ENCODE results near the gene PRKAR2A.

DNA sequence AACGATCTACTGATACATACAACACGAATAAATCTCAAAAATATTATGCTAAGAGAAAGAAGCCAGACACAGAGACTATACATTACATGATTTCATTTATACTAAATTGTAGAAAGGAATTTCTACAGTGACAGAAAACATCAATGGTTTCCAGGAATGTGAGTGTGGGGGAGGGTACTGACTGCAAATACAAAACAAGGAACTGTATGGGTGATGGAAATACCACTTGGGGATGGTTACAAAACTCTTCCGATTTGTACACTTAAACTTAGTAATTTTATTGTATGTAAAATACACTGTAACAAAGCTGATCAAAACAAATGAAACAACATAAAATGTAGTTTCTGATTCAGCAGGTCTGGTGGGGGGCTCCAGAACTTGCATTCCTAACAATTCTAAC, 84.9 kb downstream of the PRKAR2A start:
- TF ChIP-seq, protein P1, sequence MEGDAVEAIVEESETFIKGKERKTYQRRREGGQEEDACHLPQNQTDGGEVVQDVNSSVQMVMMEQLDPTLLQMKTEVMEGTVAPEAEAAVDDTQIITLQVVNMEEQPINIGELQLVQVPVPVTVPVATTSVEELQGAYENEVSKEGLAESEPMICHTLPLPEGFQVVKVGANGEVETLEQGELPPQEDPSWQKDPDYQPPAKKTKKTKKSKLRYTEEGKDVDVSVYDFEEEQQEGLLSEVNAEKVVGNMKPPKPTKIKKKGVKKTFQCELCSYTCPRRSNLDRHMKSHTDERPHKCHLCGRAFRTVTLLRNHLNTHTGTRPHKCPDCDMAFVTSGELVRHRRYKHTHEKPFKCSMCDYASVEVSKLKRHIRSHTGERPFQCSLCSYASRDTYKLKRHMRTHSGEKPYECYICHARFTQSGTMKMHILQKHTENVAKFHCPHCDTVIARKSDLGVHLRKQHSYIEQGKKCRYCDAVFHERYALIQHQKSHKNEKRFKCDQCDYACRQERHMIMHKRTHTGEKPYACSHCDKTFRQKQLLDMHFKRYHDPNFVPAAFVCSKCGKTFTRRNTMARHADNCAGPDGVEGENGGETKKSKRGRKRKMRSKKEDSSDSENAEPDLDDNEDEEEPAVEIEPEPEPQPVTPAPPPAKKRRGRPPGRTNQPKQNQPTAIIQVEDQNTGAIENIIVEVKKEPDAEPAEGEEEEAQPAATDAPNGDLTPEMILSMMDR (IDR thresholded peaks at IDR 0.05; ENCODE audit: poor library complexity, severe bottlenecking), result no peak
- TF ChIP-seq EZH2 (IDR thresholded peaks at IDR 0.05; ENCODE audit: borderline replicate concordance, insufficient read depth, low read length, poor library complexity, severe bottlenecking), result no peak
- TF ChIP-seq POLR2AphosphoS5 (IDR thresholded peaks at IDR 0.05), result no peak
- TF ChIP-seq, protein P2, sequence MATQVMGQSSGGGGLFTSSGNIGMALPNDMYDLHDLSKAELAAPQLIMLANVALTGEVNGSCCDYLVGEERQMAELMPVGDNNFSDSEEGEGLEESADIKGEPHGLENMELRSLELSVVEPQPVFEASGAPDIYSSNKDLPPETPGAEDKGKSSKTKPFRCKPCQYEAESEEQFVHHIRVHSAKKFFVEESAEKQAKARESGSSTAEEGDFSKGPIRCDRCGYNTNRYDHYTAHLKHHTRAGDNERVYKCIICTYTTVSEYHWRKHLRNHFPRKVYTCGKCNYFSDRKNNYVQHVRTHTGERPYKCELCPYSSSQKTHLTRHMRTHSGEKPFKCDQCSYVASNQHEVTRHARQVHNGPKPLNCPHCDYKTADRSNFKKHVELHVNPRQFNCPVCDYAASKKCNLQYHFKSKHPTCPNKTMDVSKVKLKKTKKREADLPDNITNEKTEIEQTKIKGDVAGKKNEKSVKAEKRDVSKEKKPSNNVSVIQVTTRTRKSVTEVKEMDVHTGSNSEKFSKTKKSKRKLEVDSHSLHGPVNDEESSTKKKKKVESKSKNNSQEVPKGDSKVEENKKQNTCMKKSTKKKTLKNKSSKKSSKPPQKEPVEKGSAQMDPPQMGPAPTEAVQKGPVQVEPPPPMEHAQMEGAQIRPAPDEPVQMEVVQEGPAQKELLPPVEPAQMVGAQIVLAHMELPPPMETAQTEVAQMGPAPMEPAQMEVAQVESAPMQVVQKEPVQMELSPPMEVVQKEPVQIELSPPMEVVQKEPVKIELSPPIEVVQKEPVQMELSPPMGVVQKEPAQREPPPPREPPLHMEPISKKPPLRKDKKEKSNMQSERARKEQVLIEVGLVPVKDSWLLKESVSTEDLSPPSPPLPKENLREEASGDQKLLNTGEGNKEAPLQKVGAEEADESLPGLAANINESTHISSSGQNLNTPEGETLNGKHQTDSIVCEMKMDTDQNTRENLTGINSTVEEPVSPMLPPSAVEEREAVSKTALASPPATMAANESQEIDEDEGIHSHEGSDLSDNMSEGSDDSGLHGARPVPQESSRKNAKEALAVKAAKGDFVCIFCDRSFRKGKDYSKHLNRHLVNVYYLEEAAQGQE (IDR thresholded peaks at IDR 0.05; ENCODE audit: borderline replicate concordance), result no peak
- no peak for TF ChIP-seq RAD21 (conservative IDR thresholded peaks at IDR 0.05)
- no peak for TF ChIP-seq EP300 (conservative IDR thresholded peaks at IDR 0.05; ENCODE audit: poor library complexity, severe bottlenecking)
- TF ChIP-seq SMC3 (conservative IDR thresholded peaks at IDR 0.05; ENCODE audit: poor library complexity), result no peak
- TF ChIP-seq TAF1 (IDR thresholded peaks at IDR 0.05; ENCODE audit: low read depth), result no peak
- no peak for TF ChIP-seq MXI1 (conservative IDR thresholded peaks at IDR 0.05; ENCODE audit: poor library complexity, severe bottlenecking)
